Measurements from ENCODE around the gene ANXA2.

The ANXA2 gene

GRCh38 chr15:60394689-60395097, 3.1 kb downstream of the ANXA2 start:
- H3K4me3 ChIP-seq (ENCODE audit: low read length), result peak overlapping the region; percentile 84
- DNase-seq (ENCODE audit: low read depth), result no peak
- no peak for TF ChIP-seq CTCF (conservative IDR thresholded peaks at IDR 0.05; ENCODE audit: low read depth, low read length)

- peak overlapping the region; percentile 84 for H3K4me3 ChIP-seq (ENCODE audit: low read length)
- no peak for TF ChIP-seq CTCF (conservative IDR thresholded peaks at IDR 0.05; ENCODE audit: low read depth, low read length)
- no peak for DNase-seq (ENCODE audit: low read depth)
Observed at GRCh38 chr15:60392986-60393790, 4.6 kb downstream of the ANXA2 start.

GRCh38 chr15:60392601-60392985, 5.2 kb downstream of the ANXA2 start:
- TF ChIP-seq CTCF (conservative IDR thresholded peaks at IDR 0.05; ENCODE audit: low read depth, low read length), result no peak
- DNase-seq (ENCODE audit: low read depth), result no peak
- H3K4me3 ChIP-seq (ENCODE audit: low read length), result peak overlapping the region; percentile 84

GRCh38 chr15:60391722-60392315, 6.0 kb downstream of the ANXA2 start:
- DNase-seq (ENCODE audit: low read depth), result no peak
- peak overlapping the region; percentile 84 for H3K4me3 ChIP-seq (ENCODE audit: low read length)
- TF ChIP-seq CTCF (conservative IDR thresholded peaks at IDR 0.05; ENCODE audit: low read depth, low read length), result no peak

- peak overlapping the region; percentile 84 for H3K4me3 ChIP-seq (ENCODE audit: low read length)
- TF ChIP-seq CTCF (conservative IDR thresholded peaks at IDR 0.05; ENCODE audit: low read depth, low read length), result peak; percentile 37
- peak; percentile 99 for DNase-seq (ENCODE audit: low read depth)
Observed at GRCh38 chr15:60390871-60391501, 6.8 kb downstream of the ANXA2 start.

GRCh38 chr15:60390231-60390630, 7.6 kb downstream of the ANXA2 start:
- no peak for TF ChIP-seq CTCF (conservative IDR thresholded peaks at IDR 0.05; ENCODE audit: low read depth, low read length)
- peak overlapping the region; percentile 41 for H3K4me3 ChIP-seq (ENCODE audit: low read length)

More at GRCh38 chr15:60390231-60390630, 7.6 kb downstream of the ANXA2 start:
- DNase-seq (ENCODE audit: low read depth), result no peak

All from retinal pigment epithelial cell (primary cell).